ENCODE data around the gene EYA2. TPM values are rescaled to one million over a fixed set of nuclear protein-coding genes. Genes with fewer than 3 reads are reported as not detected.

EYA2 gene
- total and polyA plus RNA-seq, 9 donors, result 1.5 to 8.6 (median 3.2) TPM

DNA sequence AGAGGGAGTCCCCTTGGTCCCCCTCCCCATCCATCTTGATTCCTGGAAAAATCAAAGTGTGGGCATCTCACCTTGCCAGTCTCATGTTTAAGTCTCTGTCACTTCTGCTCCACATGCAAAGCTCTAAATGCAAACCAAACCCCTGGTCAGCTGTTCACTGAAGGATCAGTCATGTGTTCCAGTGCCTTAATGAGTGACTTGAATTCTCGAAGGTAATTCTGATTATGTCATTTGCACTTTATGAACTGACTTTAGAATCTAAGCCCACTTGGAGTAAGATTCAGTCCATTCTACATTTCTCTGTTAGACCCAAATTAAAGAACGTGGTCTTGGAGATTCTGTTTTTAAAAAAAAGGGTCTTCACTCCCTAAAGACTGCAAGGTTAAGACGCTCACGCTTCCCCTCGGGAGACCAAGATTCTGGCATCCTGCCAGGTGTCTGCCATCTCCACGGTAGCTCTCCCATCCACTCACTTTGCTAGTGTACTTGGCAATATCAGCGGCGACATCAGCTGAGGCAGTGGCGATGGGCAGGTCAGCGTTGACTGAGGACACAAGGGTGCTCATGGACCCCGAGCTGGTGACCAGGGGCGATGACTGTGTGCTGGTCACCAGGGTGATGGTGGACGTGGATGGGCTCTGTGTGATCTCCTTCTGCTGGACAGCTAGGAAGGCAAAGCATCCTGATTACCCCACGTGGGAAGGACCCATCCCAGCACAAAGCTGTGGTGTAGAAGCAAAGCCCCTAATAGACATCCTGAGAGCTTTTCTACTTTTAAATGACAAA lies 341.4 kb downstream of the EYA2 start:
- WGBS (ENCODE audit: insufficient coverage), result 76% methylated on average over 10 of the region's 14 CpGs
- DNase-seq, result no peak
- Histone ChIP-seq H3K27me3 (ENCODE audit: control insufficient read depth, insufficient read depth, low read length) (no peaks in the 10 kb centered on the region), H3K9me3 (replicated peaks; ENCODE audit: control insufficient read depth, low read depth, low read length) (no peaks in the 10 kb centered on the region), H3K36me3 (ENCODE audit: control insufficient read depth, insufficient read depth, low read length) (peaks cover 54% of the 10 kb centered on the region), H3K4me3 (ENCODE audit: low read length) (no peak overlapping the region), H3K27ac (ENCODE audit: low read length) (no peak overlapping the region), H3K4me1 (ENCODE audit: control insufficient read depth, insufficient read depth, low read length) (no peaks in the 10 kb centered on the region)

DNA sequence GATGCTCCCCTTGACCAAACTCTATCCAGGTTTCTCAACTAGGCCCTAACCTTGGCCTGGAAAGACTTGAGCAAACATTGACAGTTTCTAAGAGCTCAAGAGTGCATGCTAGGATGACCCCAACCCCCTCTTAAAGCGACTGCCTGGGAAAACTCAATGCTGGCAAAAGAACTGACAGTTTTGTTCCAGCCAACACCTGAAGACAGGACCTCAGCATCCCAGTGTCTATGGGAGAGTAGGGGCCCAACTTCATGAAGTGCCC lies 341.9 kb downstream of the EYA2 start:
- WGBS (ENCODE audit: insufficient coverage), result no CpG with 5 or more reads among the region's 1 CpG
- Histone ChIP-seq H3K9me3 (replicated peaks; ENCODE audit: control insufficient read depth, low read depth, low read length) (no peaks in the 10 kb centered on the region), H3K36me3 (ENCODE audit: control insufficient read depth, insufficient read depth, low read length) (peaks cover 50% of the 10 kb centered on the region), H3K27ac (ENCODE audit: low read length) (no peak overlapping the region), H3K4me3 (ENCODE audit: low read length) (no peak overlapping the region), H3K4me1 (ENCODE audit: control insufficient read depth, insufficient read depth, low read length) (no peaks in the 10 kb centered on the region), H3K27me3 (ENCODE audit: control insufficient read depth, insufficient read depth, low read length) (no peaks in the 10 kb centered on the region)
- no peak for DNase-seq

DNA sequence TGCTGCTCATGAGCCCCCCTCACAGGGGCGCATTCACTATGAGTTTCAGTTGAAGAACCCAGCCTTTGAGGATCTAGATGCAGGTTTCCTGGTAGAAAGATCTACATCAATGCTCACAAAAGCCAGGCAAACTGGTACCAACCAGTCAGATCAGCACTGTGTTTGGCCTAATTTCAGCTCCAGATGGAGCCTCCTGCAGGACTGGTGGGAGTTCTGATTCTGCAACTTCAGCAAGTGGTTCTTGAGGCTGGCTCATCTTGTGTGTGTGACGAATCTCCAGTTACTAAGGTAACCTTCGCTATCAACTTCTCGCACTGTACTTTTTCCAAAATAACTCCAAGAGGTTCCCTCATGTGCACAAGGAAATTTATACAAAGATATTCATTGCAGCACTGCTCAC lies 343.1 kb downstream of the EYA2 start:
- H3K27me3 ChIP-seq (ENCODE audit: control insufficient read depth, insufficient read depth, low read length), result no peaks in the 10 kb centered on the region
- DNase-seq, result no peak
- WGBS (ENCODE audit: insufficient coverage), result no CpG with 5 or more reads among the region's 4 CpGs
- H3K27ac ChIP-seq (ENCODE audit: low read length), result no peak overlapping the region
- peaks cover 58% of the 10 kb centered on the region for H3K36me3 ChIP-seq (ENCODE audit: control insufficient read depth, insufficient read depth, low read length)
- no peak overlapping the region for H3K4me3 ChIP-seq (ENCODE audit: low read length)
- peaks cover 6% of the 10 kb centered on the region for H3K4me1 ChIP-seq (ENCODE audit: control insufficient read depth, insufficient read depth, low read length)
- H3K9me3 ChIP-seq (replicated peaks; ENCODE audit: control insufficient read depth, low read depth, low read length), result no peaks in the 10 kb centered on the region

Other genes with a start within 250 kb of the EYA2 start
- gene SLC13A3, start 243.4 kb upstream of the EYA2 start, total RNA-seq, result 2.7 TPM
- 1 to 10 TPM; 2.3 to 4.2 (median 3.1) TPM for gene SLC13A3, start 243.4 kb upstream of the EYA2 start, polyA plus RNA-seq (ENCODE audit: insufficient read depth in 1 of 8, insufficient read length in 8 of 8, low replicate concordance in 1 of 8)
- gene TP53RK, start 205.4 kb upstream of the EYA2 start, total RNA-seq, result 10.3 TPM
- gene TP53RK, start 205.4 kb upstream of the EYA2 start, polyA plus RNA-seq (ENCODE audit: insufficient read depth in 1 of 8, insufficient read length in 8 of 8, low replicate concordance in 1 of 8), result 10 to 100 TPM in 5 of 8 donors, 1 to 10 TPM in 3; 9.4 to 12.5 (median 10.1) TPM
- gene SLC2A10, start 185.2 kb upstream of the EYA2 start, total RNA-seq, result 18.9 TPM
- 10 to 100 TPM; 14.0 to 22.3 (median 17.2) TPM for gene SLC2A10, start 185.2 kb upstream of the EYA2 start, polyA plus RNA-seq (ENCODE audit: insufficient read depth in 1 of 8, insufficient read length in 8 of 8, low replicate concordance in 1 of 8)

Data from muscle of leg (tissue), 11 donors.